Measurements from ENCODE around the gene LRP5. TPM values are rescaled to one million over a fixed set of nuclear protein-coding genes. Genes with fewer than 3 reads are reported as not detected.
A peak's percentile ranks its signal among the peaks of the same experiment; 100 is the strongest.
"Not testable (repeated sequence)": the region's sequence is repeated elsewhere in the genome, so short reads cannot be mapped to it uniquely, and the experiment has no call there.

The LRP5 gene
- total RNA-seq, 1 donor from 2014 or later: 44.3 TPM

- DNase-seq (ENCODE audit: low read depth, low spot score): no peak
- Mint-ChIP-seq H3K27ac (ENCODE audit: unreplicated experiment) (no peak overlapping the region), H3K9me3 (no peaks in the 10 kb centered on the region), H3K4me3 (peak overlapping the region; percentile 35), H3K27me3 (ENCODE audit: low read depth) (no peaks in the 10 kb centered on the region), H3K4me1 (peaks cover 9% of the 10 kb centered on the region), H3K36me3 (ENCODE audit: low read depth) (no peaks in the 10 kb centered on the region)
- TF ChIP-seq CTCF (conservative IDR thresholded peaks at IDR 0.05): no peak
Measured at GRCh38 chr11:68275721-68276507, 36.5 kb upstream of the LRP5 start.

GRCh38 chr11:68276861-68277260 lies 35.5 kb upstream of the LRP5 start:
- peaks cover 6% of the 10 kb centered on the region for H3K4me1 Mint-ChIP-seq
- TF ChIP-seq CTCF (conservative IDR thresholded peaks at IDR 0.05): no peak
- no peaks in the 10 kb centered on the region for H3K9me3 Mint-ChIP-seq
- DNase-seq (ENCODE audit: low read depth, low spot score): no peak
- no peaks in the 10 kb centered on the region for H3K36me3 Mint-ChIP-seq (ENCODE audit: low read depth)
- no peak overlapping the region for H3K4me3 Mint-ChIP-seq
- no peak overlapping the region for H3K27ac Mint-ChIP-seq (ENCODE audit: unreplicated experiment)
- H3K27me3 Mint-ChIP-seq (ENCODE audit: low read depth): no peaks in the 10 kb centered on the region

GRCh38 chr11:68279676-68280075 lies 32.7 kb upstream of the LRP5 start:
- H3K4me1 Mint-ChIP-seq: peaks cover 6% of the 10 kb centered on the region
- H3K27ac Mint-ChIP-seq (ENCODE audit: unreplicated experiment): no peak overlapping the region
- H3K27me3 Mint-ChIP-seq (ENCODE audit: low read depth): no peaks in the 10 kb centered on the region
- no peak for DNase-seq (ENCODE audit: low read depth, low spot score)
- TF ChIP-seq CTCF (conservative IDR thresholded peaks at IDR 0.05): no peak
- peaks cover 4% of the 10 kb centered on the region for H3K9me3 Mint-ChIP-seq
- H3K4me3 Mint-ChIP-seq: no peak overlapping the region
- no peaks in the 10 kb centered on the region for H3K36me3 Mint-ChIP-seq (ENCODE audit: low read depth)

GRCh38 chr11:68282141-68282860 lies 30.1 kb upstream of the LRP5 start:
- Mint-ChIP-seq H3K36me3 (ENCODE audit: low read depth) (no peaks in the 10 kb centered on the region), H3K9me3 (peaks cover 5% of the 10 kb centered on the region), H3K4me3 (no peak overlapping the region), H3K27ac (ENCODE audit: unreplicated experiment) (no peak overlapping the region), H3K27me3 (ENCODE audit: low read depth) (no peaks in the 10 kb centered on the region), H3K4me1 (peaks cover 6% of the 10 kb centered on the region)
- TF ChIP-seq CTCF (conservative IDR thresholded peaks at IDR 0.05): no peak
- no peak for DNase-seq (ENCODE audit: low read depth, low spot score)

- Mint-ChIP-seq H3K36me3 (ENCODE audit: low read depth) (no peaks in the 10 kb centered on the region), H3K4me1 (peaks cover 6% of the 10 kb centered on the region), H3K4me3 (no peak overlapping the region), H3K27ac (ENCODE audit: unreplicated experiment) (no peak overlapping the region), H3K9me3 (peaks cover 6% of the 10 kb centered on the region), H3K27me3 (ENCODE audit: low read depth) (no peaks in the 10 kb centered on the region)
- no peak for DNase-seq (ENCODE audit: low read depth, low spot score)
- no peak for TF ChIP-seq CTCF (conservative IDR thresholded peaks at IDR 0.05)
Measured at GRCh38 chr11:68282861-68283230, 29.5 kb upstream of the LRP5 start.

- H3K27me3 Mint-ChIP-seq (ENCODE audit: low read depth); H3K36me3 Mint-ChIP-seq (ENCODE audit: low read depth); H3K27ac Mint-ChIP-seq (ENCODE audit: unreplicated experiment); H3K4me3 Mint-ChIP-seq; H3K4me1 Mint-ChIP-seq; H3K9me3 Mint-ChIP-seq; DNase-seq (ENCODE audit: low read depth, low spot score): not testable (repeated sequence)
Measured at GRCh38 chr11:68284588-68284987, 27.8 kb upstream of the LRP5 start.
